Measurements from ENCODE around the gene NDUFAF3. TPM values are rescaled to one million over a fixed set of nuclear protein-coding genes. Genes with fewer than 3 reads are reported as not detected.

The NDUFAF3 gene
- total and polyA plus RNA-seq, 2 donors (not counting 1 experiment from before 2014, with no cell fraction given): 57.3 to 113 TPM

DNA sequence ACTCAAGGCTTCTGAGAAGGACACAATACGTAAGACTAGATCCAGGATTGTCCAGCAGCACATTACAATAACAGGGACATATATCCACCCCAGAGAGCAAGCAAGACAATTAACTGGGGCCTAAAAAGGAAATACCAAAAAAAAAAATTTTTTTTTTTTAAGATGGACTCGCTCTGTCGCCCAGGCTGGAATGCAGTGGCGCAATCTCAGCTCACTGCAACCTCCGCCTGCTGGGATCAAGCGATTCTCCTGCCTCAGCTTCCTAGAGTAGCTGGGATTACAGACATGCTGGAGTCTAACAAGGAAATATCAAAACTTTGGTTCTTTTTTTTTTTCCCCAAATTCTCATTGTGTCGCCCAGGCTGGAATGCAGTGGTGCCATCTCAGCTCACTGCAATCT, 36.1 kb downstream of the NDUFAF3 start:
- Histone ChIP-seq H2AFZ (ENCODE audit: low read length) (no peak overlapping the region), H3K4me2 (ENCODE audit: extremely low read depth, insufficient read depth, low read length) (no peak overlapping the region), H3K4me1 (ENCODE audit: control insufficient read depth, extremely low read depth, insufficient read depth, low read length) (no peaks in the 10 kb centered on the region), H3K9ac (ENCODE audit: insufficient read depth, low read length) (no peak overlapping the region), H3K9me3 (ENCODE audit: control insufficient read depth, insufficient read depth, low read depth, low read length) (no peaks in the 10 kb centered on the region), H3K4me3 (replicated peaks in 1 of 4; ENCODE audit: control extremely low read depth in 1 of 4, insufficient read depth in 1 of 4, low read depth in 3 of 4, low read length in 4 of 4) (no peak overlapping the region), H4K20me1 (ENCODE audit: control insufficient read depth, extremely low read depth, insufficient read depth, low read length) (no peaks in the 10 kb centered on the region), H3K27me3 (ENCODE audit: control insufficient read depth, insufficient read depth, low read length) (no peaks in the 10 kb centered on the region), H3K79me2 (ENCODE audit: control insufficient read depth, insufficient read depth, low read length) (peaks cover 3% of the 10 kb centered on the region), H3K36me3 (ENCODE audit: control insufficient read depth, insufficient read depth, low read length) (peaks cover 10% of the 10 kb centered on the region), H3K27ac (ENCODE audit: insufficient read depth, low read length) (no peak overlapping the region)
- no peak for TF ChIP-seq EZH2 (IDR thresholded peaks at IDR 0.05; ENCODE audit: low read length, missing control alignments)
- TF ChIP-seq, protein P1, sequence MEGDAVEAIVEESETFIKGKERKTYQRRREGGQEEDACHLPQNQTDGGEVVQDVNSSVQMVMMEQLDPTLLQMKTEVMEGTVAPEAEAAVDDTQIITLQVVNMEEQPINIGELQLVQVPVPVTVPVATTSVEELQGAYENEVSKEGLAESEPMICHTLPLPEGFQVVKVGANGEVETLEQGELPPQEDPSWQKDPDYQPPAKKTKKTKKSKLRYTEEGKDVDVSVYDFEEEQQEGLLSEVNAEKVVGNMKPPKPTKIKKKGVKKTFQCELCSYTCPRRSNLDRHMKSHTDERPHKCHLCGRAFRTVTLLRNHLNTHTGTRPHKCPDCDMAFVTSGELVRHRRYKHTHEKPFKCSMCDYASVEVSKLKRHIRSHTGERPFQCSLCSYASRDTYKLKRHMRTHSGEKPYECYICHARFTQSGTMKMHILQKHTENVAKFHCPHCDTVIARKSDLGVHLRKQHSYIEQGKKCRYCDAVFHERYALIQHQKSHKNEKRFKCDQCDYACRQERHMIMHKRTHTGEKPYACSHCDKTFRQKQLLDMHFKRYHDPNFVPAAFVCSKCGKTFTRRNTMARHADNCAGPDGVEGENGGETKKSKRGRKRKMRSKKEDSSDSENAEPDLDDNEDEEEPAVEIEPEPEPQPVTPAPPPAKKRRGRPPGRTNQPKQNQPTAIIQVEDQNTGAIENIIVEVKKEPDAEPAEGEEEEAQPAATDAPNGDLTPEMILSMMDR (conservative IDR thresholded peaks at IDR 0.05 in 1 of 2, IDR thresholded peaks at IDR 0.05 in 1 of 2; ENCODE audit: low read depth in 1 of 2, low read length in 2 of 2): no peak
- no peak for DNase-seq (ENCODE audit: low read depth in 2 of 2)

Other genes with a start within 250 kb of the NDUFAF3 start
- 17.8 and 18.7 TPM in 2 replicates for gene PRKAR2A, start 174.2 kb upstream of the NDUFAF3 start, total RNA-seq
- gene PRKAR2A, start 174.2 kb upstream of the NDUFAF3 start, polyA plus RNA-seq: 19.1 and 22.3 TPM in 2 replicates
- gene SLC25A20, start 123.2 kb upstream of the NDUFAF3 start, total RNA-seq: 13.1 and 25.1 TPM in 2 replicates
- 40.3 and 40.6 TPM in 2 replicates for gene SLC25A20, start 123.2 kb upstream of the NDUFAF3 start, polyA plus RNA-seq
- gene ARIH2, start 103.3 kb upstream of the NDUFAF3 start, total RNA-seq: 80.1 and 91.7 TPM in 2 replicates
- 65.8 and 71.4 TPM in 2 replicates for gene ARIH2, start 103.3 kb upstream of the NDUFAF3 start, polyA plus RNA-seq
- gene P4HTM, start 31.9 kb upstream of the NDUFAF3 start, total RNA-seq: 33.4 and 46.7 TPM in 2 replicates
- 16.0 and 16.2 TPM in 2 replicates for gene P4HTM, start 31.9 kb upstream of the NDUFAF3 start, polyA plus RNA-seq
- 59.6 and 77.9 TPM in 2 replicates for gene WDR6, start 14.7 kb upstream of the NDUFAF3 start, total RNA-seq
- 58.7 and 68.2 TPM in 2 replicates for gene WDR6, start 14.7 kb upstream of the NDUFAF3 start, polyA plus RNA-seq
- 53.4 and 70.2 TPM in 2 replicates for gene DALRD3, start 3.5 kb upstream of the NDUFAF3 start, total RNA-seq
- 40.2 and 50.8 TPM in 2 replicates for gene DALRD3, start 3.5 kb upstream of the NDUFAF3 start, polyA plus RNA-seq
- gene IMPDH2, start 7.3 kb downstream of the NDUFAF3 start, total RNA-seq: 448 and 560 TPM in 2 replicates
- 187 and 203 TPM in 2 replicates for gene IMPDH2, start 7.3 kb downstream of the NDUFAF3 start, polyA plus RNA-seq
- 50.3 and 59.0 TPM in 2 replicates for gene QRICH1, start 72.0 kb downstream of the NDUFAF3 start, total RNA-seq
- 48.7 and 71.6 TPM in 2 replicates for gene QRICH1, start 72.0 kb downstream of the NDUFAF3 start, polyA plus RNA-seq
- 292 and 304 TPM in 2 replicates for gene QARS1, start 82.6 kb downstream of the NDUFAF3 start, total RNA-seq
- gene QARS1, start 82.6 kb downstream of the NDUFAF3 start, polyA plus RNA-seq: 164 and 166 TPM in 2 replicates
- 49.1 and 53.8 TPM in 2 replicates for gene USP19, start 98.7 kb downstream of the NDUFAF3 start, total RNA-seq
- gene USP19, start 98.7 kb downstream of the NDUFAF3 start, polyA plus RNA-seq: 23.3 and 25.0 TPM in 2 replicates
- gene LAMB2, start 110.9 kb downstream of the NDUFAF3 start, total RNA-seq: 747 and 1,026 TPM in 2 replicates
- 285 and 375 TPM in 2 replicates for gene LAMB2, start 110.9 kb downstream of the NDUFAF3 start, polyA plus RNA-seq
- 16.4 and 17.8 TPM in 2 replicates for gene CCDC71, start 144.2 kb downstream of the NDUFAF3 start, total RNA-seq
- gene CCDC71, start 144.2 kb downstream of the NDUFAF3 start, polyA plus RNA-seq: 13.0 and 16.1 TPM in 2 replicates
- gene KLHDC8B, start 149.5 kb downstream of the NDUFAF3 start, total RNA-seq: 40.5 and 42.6 TPM in 2 replicates
- gene KLHDC8B, start 149.5 kb downstream of the NDUFAF3 start, polyA plus RNA-seq: 26.7 and 34.4 TPM in 2 replicates